Measurements from ENCODE around the gene PARD3. TPM values are rescaled to one million over a fixed set of nuclear protein-coding genes. Genes with fewer than 3 reads are reported as not detected.

Gene PARD3
- polyA plus RNA-seq, 3 donors = 0.51 TPM; not detected in 2

- no peak for TF ChIP-seq CTCF (IDR thresholded peaks at IDR 0.05)
- Mint-ChIP-seq H3K9me3 (peaks cover 0 to 3% (median 1%) of the 10 kb centered on the region in 7 donors), H3K27me3 (ENCODE audit: low read depth in 3 of 3) (peaks cover 0 to 2% (median 1%) of the 10 kb centered on the region in 3 donors), H3K4me3 (no peak overlapping the region), H3K27ac (no peak overlapping the region), H3K36me3 (no peaks in the 10 kb centered on the region), H3K4me1 (peaks cover 4% of the 10 kb centered on the region)
- H3K27me3 ChIP-seq (ENCODE audit: control insufficient read depth in 2 of 2, insufficient read depth in 2 of 2, low read length in 2 of 2) = no peaks in the 10 kb centered on the region
- no peaks in the 10 kb centered on the region for H3K36me3 ChIP-seq (replicated peaks in 1 of 2; ENCODE audit: control insufficient read depth in 1 of 2, insufficient read depth in 2 of 2, low read length in 2 of 2)
- H4K20me1 ChIP-seq (ENCODE audit: insufficient read depth, low read length) = no peaks in the 10 kb centered on the region
- no peak overlapping the region for H2AFZ ChIP-seq (ENCODE audit: insufficient read depth, low read depth, low read length, poor library complexity, severe bottlenecking)
- H3K79me2 ChIP-seq (ENCODE audit: insufficient read depth, low read length) = no peaks in the 10 kb centered on the region
- no peaks in the 10 kb centered on the region for H3K9me3 ChIP-seq (replicated peaks in 1 of 2; ENCODE audit: control insufficient read depth in 1 of 2, insufficient read depth in 1 of 2, low read length in 2 of 2)
- intact Hi-C loops (cut with micrococcal nuclease) = no loop called here
- WGBS (ENCODE audit: insufficient coverage) = 93% methylated on average over 1 of the region's 6 CpGs
- no peak overlapping the region for H3K4me2 ChIP-seq (replicated peaks; ENCODE audit: extremely low read depth, low read length, poor library complexity, severe bottlenecking)
- no peak overlapping the region for H3K4me3 ChIP-seq (replicated peaks in 1 of 3; ENCODE audit: low read depth in 2 of 3, low read length in 3 of 3)
- no peak overlapping the region for H3K9ac ChIP-seq (ENCODE audit: insufficient read depth, low read length, poor library complexity, severe bottlenecking)
- DNase-seq = no peak
- H3K27ac ChIP-seq (ENCODE audit: low read depth in 1 of 2, low read length in 2 of 2) = no peak overlapping the region
- H3K4me1 ChIP-seq (ENCODE audit: control insufficient read depth in 1 of 2, insufficient read depth in 2 of 2, low read length in 2 of 2) = no peaks in the 10 kb centered on the region
These were observed 690.5 kb downstream of the PARD3 start for GRCh38 chr10:34124522-34125035.

GRCh38 chr10:34121781-34122622 lies 693.1 kb downstream of the PARD3 start:
- 49% methylated on average over 5 of the region's 7 CpGs for WGBS (ENCODE audit: insufficient coverage)
- no peaks in the 10 kb centered on the region for H3K79me2 ChIP-seq (ENCODE audit: insufficient read depth, low read length)
- H3K27ac ChIP-seq (ENCODE audit: low read depth in 1 of 2, low read length in 2 of 2) = no peak overlapping the region
- no peaks in the 10 kb centered on the region for H3K9me3 ChIP-seq (replicated peaks in 1 of 2; ENCODE audit: control insufficient read depth in 1 of 2, insufficient read depth in 1 of 2, low read length in 2 of 2)
- no peak overlapping the region for H3K9ac ChIP-seq (ENCODE audit: insufficient read depth, low read length, poor library complexity, severe bottlenecking)
- Mint-ChIP-seq H3K9me3 (peaks cover 0 to 1% (median 0%) of the 10 kb centered on the region in 7 donors), H3K27ac (no peak overlapping the region), H3K4me1 (peaks cover 4% of the 10 kb centered on the region), H3K4me3 (no peak overlapping the region), H3K36me3 (no peaks in the 10 kb centered on the region), H3K27me3 (ENCODE audit: low read depth in 3 of 3) (no peaks in the 10 kb centered on the region)
- H4K20me1 ChIP-seq (ENCODE audit: insufficient read depth, low read length) = no peaks in the 10 kb centered on the region
- H3K4me2 ChIP-seq (replicated peaks; ENCODE audit: extremely low read depth, low read length, poor library complexity, severe bottlenecking) = no peak overlapping the region
- H3K36me3 ChIP-seq (replicated peaks in 1 of 2; ENCODE audit: control insufficient read depth in 1 of 2, insufficient read depth in 2 of 2, low read length in 2 of 2) = no peaks in the 10 kb centered on the region
- no peak for TF ChIP-seq CTCF (IDR thresholded peaks at IDR 0.05)
- no peak overlapping the region for H2AFZ ChIP-seq (ENCODE audit: insufficient read depth, low read depth, low read length, poor library complexity, severe bottlenecking)
- no peaks in the 10 kb centered on the region for H3K4me1 ChIP-seq (ENCODE audit: control insufficient read depth in 1 of 2, insufficient read depth in 2 of 2, low read length in 2 of 2)
- no peak for DNase-seq
- H3K4me3 ChIP-seq (replicated peaks in 1 of 3; ENCODE audit: low read depth in 2 of 3, low read length in 3 of 3) = no peak overlapping the region
- no peaks in the 10 kb centered on the region for H3K27me3 ChIP-seq (ENCODE audit: control insufficient read depth in 2 of 2, insufficient read depth in 2 of 2, low read length in 2 of 2)
- intact Hi-C loops (cut with micrococcal nuclease) = no loop called here

Data from CD14-positive monocyte (primary cell).